Vagina (tissue), 2 donors: ENCODE data around the gene NR1H2.

ENCODE experiments used
- CTCF ChIP-seq, 3 experiments: fragments of 450-650 bp in 2 of 3; fragments of 200-600 bp in 1 of 3; sonication (generic) in 1 of 3; IDR thresholded peaks; one replicate each; pipeline ENCODE4 v1.5.1; 2017 to 2019; ENCODE audit warnings: antibody characterized with exemption in 3 of 3, mild to moderate bottlenecking in 2 of 3, moderate library complexity in 2 of 3
- POLR2A ChIP-seq, 2 donors: fragments of 450-650 bp; IDR thresholded peaks; one replicate each; pipeline ENCODE4 v1.6.1; 2017; ENCODE audit warnings: antibody characterized with exemption in 2 of 2, mild to moderate bottlenecking in 2 of 2, moderate library complexity in 2 of 2
- POLR2AphosphoS5 ChIP-seq, 2 donors: sonication (generic); formaldehyde crosslinking; IDR thresholded peaks; one replicate each; pipeline ENCODE4 v1.9.0; 2017; ENCODE audit warnings: antibody characterized with exemption in 2 of 2, mild to moderate bottlenecking in 2 of 2, low read depth in 1 of 2; ENCODE audit not compliant: insufficient read depth in 1 of 2

GRCh38 chr19:50387176-50387867, 11.1 kb downstream of the NR1H2 start:
- TF ChIP-seq CTCF (IDR thresholded peaks at IDR 0.05) (no peak), POLR2A (IDR thresholded peaks at IDR 0.05) (no peak), POLR2AphosphoS5 (IDR thresholded peaks at IDR 0.05; ENCODE audit: insufficient read depth in 1 of 2, low read depth in 1 of 2) (no peak)
